K562 (cell line): ENCODE measurements around the gene EVC. TPM values are rescaled to one million over a fixed set of nuclear protein-coding genes. Genes with fewer than 3 reads are reported as not detected.

Experiments
- ATAC-seq: fragments of 200-7000 bp; cut with Tn5 transposase; 3 replicates; pipeline ENCODE4 v1.9.1; 2020; ENCODE audit warnings: moderate library complexity
- BruUV-seq: library from RNA; stranded (reverse); fragments of 400-500 nt; replicated peaks from 2 replicates; lab custom pipeline; 2021; lab: Mats Ljungman, UMichigan
- CTCF ChIA-PET: fragments of 300-600 bp; formaldehyde crosslinking; extraction: SDS; loops from one replicate; lab custom pipeline; 2021; ENCODE audit warnings: low intra/inter-chr PET ratio; lab: Yijun Ruan, JAX
- POLR2A ChIA-PET: fragments of 300-600, 350-650 bp; sonication (Branson Sonifier 250); formaldehyde crosslinking; extraction: SDS; loops from one replicate; lab custom pipeline; 2021; ENCODE audit warnings: antibody characterized with exemption, inconsistent platforms; lab: Yijun Ruan, JAX
- DNase-seq, 4 experiments: peaks; one replicate each; pipeline versions ENCODE4 v3.0.0 to v3.0.0-alpha.2; 2011 to 2018; ENCODE audit warnings: low spot score in 3 of 4, mixed read lengths in 3 of 4; ENCODE audit errors: extremely low read depth in 1 of 4
- FAIRE-seq: peaks from 2 replicates; lab custom pipeline; 2011; peaks lifted over from hg19 to GRCh38; lab: Jason Lieb, UNC
- H2AFZ ChIP-seq: 2 replicates; pipeline ENCODE4 v1.6.0; 2011; ENCODE audit warnings: low read depth, low read length, control low read depth, inconsistent platforms
- H3K27ac ChIP-seq: fragments of 200-600 bp; 3 replicates; pipeline ENCODE4 v1.8.0; 2011; ENCODE audit warnings: low read depth, mild to moderate bottlenecking, control low read depth, inconsistent platforms, low read length, moderate library complexity, mixed read lengths; ENCODE audit errors: extremely low read depth
- H3K27me3 ChIP-seq, 2 experiments: fragments of 300-600 bp in 1 of 2; 2 replicates in 1 of 2; 3 replicates in 1 of 2; pipeline versions ENCODE4 v1.6.0 to v1.8.0; 2011; ENCODE audit warnings: inconsistent platforms in 2 of 2, low read length in 2 of 2, mild to moderate bottlenecking in 1 of 2, mixed read lengths in 1 of 2, moderate library complexity in 1 of 2; ENCODE audit not compliant: control insufficient read depth in 2 of 2, insufficient read depth in 2 of 2
- H3K36me3 ChIP-seq: fragments of 300-600 bp; 3 replicates; pipeline ENCODE4 v1.8.0; 2011; ENCODE audit warnings: mild to moderate bottlenecking, low read length, inconsistent platforms; ENCODE audit not compliant: control insufficient read depth, insufficient read depth
- H3K4me1 ChIP-seq, 2 experiments: fragments of 200-600 bp in 1 of 2; replicated peaks in 1 of 2; 2 replicates in 1 of 2; 3 replicates in 1 of 2; pipeline versions ENCODE4 v1.5.1 to v1.8.0; 2011; ENCODE audit warnings: inconsistent platforms in 2 of 2, low read length in 2 of 2, mild to moderate bottlenecking in 1 of 2, mixed read lengths in 1 of 2, moderate library complexity in 1 of 2; ENCODE audit not compliant: control insufficient read depth in 2 of 2, insufficient read depth in 2 of 2
- H3K4me2 ChIP-seq: 2 replicates; pipeline ENCODE4 v1.6.1; 2011; ENCODE audit warnings: low read length, control low read depth, inconsistent platforms, mixed read lengths; ENCODE audit not compliant: insufficient read depth
- H3K4me3 ChIP-seq: fragments of 200-600 bp; sonication (generic), shearing (Covaris generic); 2 replicates; pipeline ENCODE4 v1.5.1; 2016; ENCODE audit warnings: control low read depth, inconsistent platforms
- H3K79me2 ChIP-seq: fragments of 200-600 bp; 3 replicates; pipeline ENCODE4 v1.8.0; 2011; ENCODE audit warnings: low read length, inconsistent platforms; ENCODE audit not compliant: control insufficient read depth, insufficient read depth
- H3K9ac ChIP-seq, 2 experiments: 2 replicates each; pipeline versions ENCODE4 v1.6.0 to v1.6.1; 2011; ENCODE audit warnings: low read depth in 2 of 2, low read length in 2 of 2, control low read depth in 1 of 2, inconsistent platforms in 1 of 2, mild to moderate bottlenecking in 1 of 2, mixed read lengths in 1 of 2; ENCODE audit not compliant: insufficient read depth in 1 of 2
- H3K9me1 ChIP-seq: one replicate; pipeline ENCODE4 v1.6.0; 2011; ENCODE audit warnings: inconsistent platforms, mild to moderate bottlenecking, low read length, moderate library complexity; ENCODE audit not compliant: control insufficient read depth, insufficient read depth
- H3K9me3 ChIP-seq: replicated peaks from 2 replicates; pipeline ENCODE4 v1.5.1; 2011; ENCODE audit warnings: low read depth, low read length, inconsistent platforms; ENCODE audit not compliant: control insufficient read depth, insufficient read depth
- H4K20me1 ChIP-seq: replicated peaks from 2 replicates; pipeline ENCODE4 v1.6.1; 2011; ENCODE audit warnings: low read length, inconsistent platforms, mixed read lengths; ENCODE audit not compliant: control insufficient read depth, insufficient read depth
- ASH1L ChIP-seq: fragments of 450-650 bp; IDR thresholded peaks from 2 replicates; pipeline ENCODE4 v1.6.1; 2018; ENCODE audit warnings: borderline replicate concordance, mild to moderate bottlenecking, low read depth; ENCODE audit not compliant: partially characterized antibody
- CHAMP1 ChIP-seq: fragments of 450-650 bp; IDR thresholded peaks from 2 replicates; pipeline ENCODE4 v1.6.1; 2016; ENCODE audit warnings: mild to moderate bottlenecking
- GABPB1 ChIP-seq: sonication (generic); formaldehyde crosslinking; IDR thresholded peaks from 2 replicates; pipeline ENCODE4 v1.8.0; 2022; ENCODE audit warnings: mild to moderate bottlenecking, missing genetic modification reagents
- GABPB2 ChIP-seq: fragments of 250-450 bp; sonication (Bioruptor Pico); conservative IDR thresholded peaks from 2 replicates; pipeline ENCODE4 v1.5.1; 2021; ENCODE audit warnings: mild to moderate bottlenecking
- HNRNPUL1 ChIP-seq: fragments of 200-400 bp; formaldehyde crosslinking; IDR thresholded peaks from 2 replicates; pipeline ENCODE4 v1.6.1; 2017; ENCODE audit warnings: low read length
- KLF16 ChIP-seq: IDR thresholded peaks from 2 replicates; pipeline ENCODE4 v1.6.1; 2016; ENCODE audit warnings: antibody characterized with exemption
- NCOR1 ChIP-seq: fragments of 450-650 bp; IDR thresholded peaks from 2 replicates; pipeline ENCODE4 v1.6.1; 2016; ENCODE audit warnings: mild to moderate bottlenecking, moderate library complexity
- NFXL1 ChIP-seq: fragments of 450-650 bp; formaldehyde crosslinking; IDR thresholded peaks from 2 replicates; pipeline ENCODE4 v1.4.0; 2021; ENCODE audit warnings: mild to moderate bottlenecking
- NR1H2 ChIP-seq: sonication (generic); formaldehyde crosslinking; IDR thresholded peaks from 2 replicates; pipeline ENCODE4 v1.4.0; 2020; ENCODE audit warnings: mild to moderate bottlenecking, missing genetic modification reagents
- POLR3G ChIP-seq: IDR thresholded peaks from 2 replicates; pipeline ENCODE4 v1.6.1; 2011; ENCODE audit not compliant: insufficient read length, insufficient replicate concordance; ENCODE audit errors: extremely low read depth
- SMARCC2 ChIP-seq: fragments of 450-650 bp; IDR thresholded peaks from 2 replicates; pipeline ENCODE4 v1.6.1; 2017; ENCODE audit warnings: antibody characterized with exemption, moderate library complexity, mild to moderate bottlenecking, low read depth
- SRF ChIP-seq, 2 experiments: fragments of 250-450, 450-650 bp in 1 of 2; sonication (Bioruptor Pico) in 1 of 2; sonication (generic) in 1 of 2; formaldehyde crosslinking; IDR thresholded peaks; 2 replicates each; pipeline versions ENCODE4 v1.5.0 to v1.5.1; 2020 to 2022; ENCODE audit warnings: mild to moderate bottlenecking in 1 of 2, missing genetic modification reagents in 1 of 2
- STAT5B ChIP-seq: fragments of 250-450 bp; sonication (Bioruptor Pico); IDR thresholded peaks from 2 replicates; pipeline ENCODE4 v1.8.0; 2021; ENCODE audit warnings: mild to moderate bottlenecking, inconsistent platforms
- TRIM25 ChIP-seq: fragments of 450-650 bp; IDR thresholded peaks from 2 replicates; pipeline ENCODE4 v1.7.0; 2016; ENCODE audit warnings: borderline replicate concordance
- ZKSCAN8 ChIP-seq: fragments of 200-800 bp; sonication (Bioruptor generic); IDR thresholded peaks from 2 replicates; pipeline ENCODE4 v1.6.1; 2016; ENCODE audit warnings: missing genetic modification characterization, missing compliant biosample characterization
- ZNF436 ChIP-seq: fragments of 250-450, 450-650 bp; sonication (Bioruptor Pico); formaldehyde crosslinking; IDR thresholded peaks from 2 replicates; pipeline ENCODE4 v1.7.0; 2020; ENCODE audit warnings: mild to moderate bottlenecking
- ZNF717 ChIP-seq: fragments of 250-450 bp; sonication (Bioruptor Pico); IDR thresholded peaks from 2 replicates; pipeline ENCODE4 v1.5.0; 2021
- ZNF75A ChIP-seq: fragments of 450-650 bp; formaldehyde crosslinking; IDR thresholded peaks from 2 replicates; pipeline ENCODE4 v1.4.0; 2020; ENCODE audit warnings: mild to moderate bottlenecking
- ZZZ3 ChIP-seq: fragments of 450-650 bp; IDR thresholded peaks from 2 replicates; pipeline ENCODE4 v1.6.1; 2016; ENCODE audit warnings: antibody characterized with exemption, mild to moderate bottlenecking, moderate library complexity
- WGBS: fragments of 100-300 bp; shearing (Covaris generic); methylation state at CpG from one replicate; pipeline ENCODE4 v1.1.6; 2016; ENCODE audit warnings: low coverage, mixed read lengths; ENCODE audit not compliant: insufficient coverage; ENCODE audit errors: missing lambda C conversion rate; 5-methylcytosine and 5-hydroxymethylcytosine counted together
- in situ Hi-C: fragments of 300-500 bp; cut with MboI; formaldehyde crosslinking; loops from 4 replicates; pipeline ENCODE4 v1.15.0; 2018; ENCODE audit warnings: inconsistent platforms, mixed read lengths
- intact Hi-C: fragments of 100-400 bp; cut with micrococcal nuclease; formaldehyde crosslinking; loops from 2 replicates; pipeline ENCODE4 v1.14.2; 2022
- polyA plus RNA-seq, 8 experiments: library from polyadenylated mRNA; depleted of rRNA in 4 of 8; stranded (reverse) in 5 of 8; unstranded in 3 of 8; fragments of >200 nt; fragmentation: Nextera tagmentation in 2 of 8; fragmentation: Illumina TruSeq in 1 of 8; extraction: Ambion mirVana in 2 of 8; extraction: Trizol in 1 of 8; gene quantifications; 2 replicates each; pipeline versions ENCODE4 v1.2.1 to v1.2.3, GENCODE V29; 2011 to 2014; ENCODE audit warnings: inconsistent platforms in 1 of 8, missing spikeins in 1 of 8
- total RNA-seq, 7 experiments: library from RNA; depleted of rRNA in 6 of 7; stranded (reverse); fragments of >200 nt in 6 of 7; fragmentation: Illumina TruSeq in 2 of 7; extraction: Trizol in 2 of 7; gene quantifications; 2 replicates each; pipeline versions ENCODE4 v1.2.1 to v1.2.3, GENCODE V29; 2011 to 2021; ENCODE audit warnings: low replicate concordance in 1 of 7

The EVC gene
- total and polyA plus RNA-seq, 9 of the 15 experiments (the other 6 are each of a cell fraction or from before 2014, with no cell fraction given) = 0.03 to 3.2 (median 1.1) TPM

GRCh38 chr4:5676763-5677162 is 34.2 kb upstream of the EVC start:
- in situ Hi-C loops = no loop called here
- BruUV-seq = no TSS peak
- no peak for TF ChIP-seq SRF (CRISPR knock-in tag; IDR thresholded peaks at IDR 0.05)
- TF ChIP-seq CHAMP1 = no peak
- no peak for TF ChIP-seq TRIM25
- TF ChIP-seq GABPB2 (CRISPR knock-in tag) = no peak
- TF ChIP-seq KLF16 = no peak
- no peak for TF ChIP-seq HNRNPUL1
- TF ChIP-seq ZZZ3 = no peak
- no peak for TF ChIP-seq GABPB1 (CRISPR knock-in tag)
- no peak for TF ChIP-seq ZKSCAN8
- no peak for TF ChIP-seq NFXL1 (CRISPR knock-in tag)
- TF ChIP-seq POLR3G = no peak
- no peak for TF ChIP-seq ZNF75A
- no peak for TF ChIP-seq ZNF436 (CRISPR knock-in tag)
- no peak for TF ChIP-seq NCOR1
- TF ChIP-seq ASH1L = no peak
- TF ChIP-seq NR1H2 = no peak
- no peak for TF ChIP-seq ZNF717
- TF ChIP-seq SMARCC2 = no peak
- no peak for TF ChIP-seq STAT5B (CRISPR knock-in tag)

More at GRCh38 chr4:5676763-5677162, 34.2 kb upstream of the EVC start:
- Histone ChIP-seq H3K9ac (no peak overlapping the region), H3K4me2 (no peak overlapping the region), H3K79me2 (no peaks in the 10 kb centered on the region), H2AFZ (no peak overlapping the region), H3K4me3 (no peak overlapping the region), H3K9me3 (no peaks in the 10 kb centered on the region), H3K27me3 (peaks cover 0 to 13% of the 10 kb centered on the region in 2 experiments; a peak in 1 of 5 replicates), H3K9me1 (no peaks in the 10 kb centered on the region), H3K36me3 (no peaks in the 10 kb centered on the region), H3K4me1 (no peaks in the 10 kb centered on the region), H3K27ac (no peak overlapping the region), H4K20me1 (no peaks in the 10 kb centered on the region)
- CTCF ChIA-PET = no interaction called here
- POLR2A ChIA-PET = interaction anchor here (1.0 kb wide), 1 partner anchor 91 kb away, joined by 3 read pairs; no protein-coding TSS in a partner anchor
- DNase-seq (no peak), FAIRE-seq (no peak), ATAC-seq (no peak)
- WGBS = 11% methylated on average over 8 of the region's 8 CpGs
- intact Hi-C loops = no loop called here
